B cell (primary cell): ENCODE results near the gene TOMM5. TPM values are rescaled to one million over a fixed set of nuclear protein-coding genes. Genes with fewer than 3 reads are reported as not detected.
A peak's percentile ranks its signal among the peaks of the same experiment; 100 is the strongest.

Source experiments
- ATAC-seq: fragments of 200-7000 bp; cut with Tn5 transposase; one replicate; pipeline ENCODE4 v1.10.0; 2021; ENCODE audit warnings: low read depth, mild to moderate bottlenecking, moderate number of reproducible peaks, moderate library complexity
- CTCF ChIA-PET: fragments of 350-600 bp; sonication (Branson Sonifier 250); formaldehyde crosslinking; loops from one replicate; lab custom pipeline; 2021; ENCODE audit warnings: antibody characterized with exemption, inconsistent platforms; lab: Charles Lee
- POLR2A ChIA-PET: fragments of 350-600 bp; sonication (Branson Sonifier 250); formaldehyde crosslinking; loops from one replicate; lab custom pipeline; 2021; ENCODE audit warnings: antibody characterized with exemption; lab: Charles Lee
- DNase-seq: peaks from one replicate; pipeline ENCODE4 v3.0.0; 2013
- H2AFZ ChIP-seq: 2 replicates; pipeline ENCODE4 v1.6.1; 2012; ENCODE audit warnings: mild to moderate bottlenecking, low read depth, low read length; ENCODE audit not compliant: insufficient read depth, poor library complexity, severe bottlenecking
- H3K27ac ChIP-seq, 2 donors: 1 replicate in 1 of 2; 2 replicates in 1 of 2; pipeline ENCODE4 v1.5.1; 2012 to 2013; ENCODE audit warnings: low read length in 2 of 2, mild to moderate bottlenecking in 2 of 2, moderate library complexity in 1 of 2
- H3K27me3 ChIP-seq, 4 experiments: fragments of 200-600 bp in 1 of 4; sonication (generic) in 1 of 4; replicated peaks in 1 of 4; 1 replicate in 2 of 4; 2 replicates in 2 of 4; pipeline versions ENCODE4 v1.6.1 to v1.7.0; 2013 to 2016; ENCODE audit warnings: low read length in 3 of 4, mild to moderate bottlenecking in 2 of 4, mixed read lengths in 1 of 4, moderate library complexity in 1 of 4; ENCODE audit not compliant: insufficient read depth in 4 of 4, control insufficient read depth in 3 of 4; ENCODE audit errors: control extremely low read depth in 1 of 4
- H3K36me3 ChIP-seq, 2 experiments: replicated peaks in 1 of 2; 1 replicate in 1 of 2; 2 replicates in 1 of 2; pipeline versions ENCODE4 v1.6.1 to v1.7.1; 2013; ENCODE audit warnings: low read length in 1 of 2; ENCODE audit not compliant: insufficient read depth in 2 of 2, control insufficient read depth in 1 of 2; ENCODE audit errors: control extremely low read depth in 1 of 2, extremely low read depth in 1 of 2
- H3K4me1 ChIP-seq, 2 donors: fragments of 200-600 bp in 1 of 2; sonication (generic) in 1 of 2; 1 replicate in 1 of 2; 2 replicates in 1 of 2; pipeline versions ENCODE4 v1.5.1 to v1.6.1; 2013 to 2017; ENCODE audit warnings: low read length in 2 of 2; ENCODE audit not compliant: control insufficient read depth in 2 of 2, insufficient read depth in 2 of 2
- H3K4me2 ChIP-seq: replicated peaks from 2 replicates; pipeline ENCODE3; 2012; ENCODE audit warnings: mild to moderate bottlenecking, low read depth, low read length; ENCODE audit not compliant: poor library complexity, severe bottlenecking
- H3K4me3 ChIP-seq, 5 experiments: fragments of 200-600 bp in 1 of 5; sonication (generic) in 1 of 5; 1 replicate in 3 of 5; 2 replicates in 2 of 5; pipeline versions ENCODE4 v1.5.1 to v1.7.0; 2011 to 2016; ENCODE audit warnings: low read length in 4 of 5, mild to moderate bottlenecking in 4 of 5, low read depth in 2 of 5, control low read depth in 1 of 5, moderate library complexity in 1 of 5; ENCODE audit not compliant: insufficient read depth in 1 of 5; ENCODE audit errors: control extremely low read depth in 1 of 5, extremely low read depth in 1 of 5
- H3K79me2 ChIP-seq: fragments of 200-600 bp; sonication (generic); one replicate; pipeline ENCODE4 v1.6.0; 2016; ENCODE audit warnings: low read length; ENCODE audit not compliant: control insufficient read depth, insufficient read depth
- H3K9ac ChIP-seq: fragments of 200-600 bp; sonication (generic); 2 replicates; pipeline ENCODE4 v1.6.1; 2017; ENCODE audit warnings: mild to moderate bottlenecking, low read length, moderate library complexity
- H3K9me3 ChIP-seq, 3 donors: one replicate each; pipeline versions ENCODE4 v1.6.1 to v1.7.1; 2013; ENCODE audit warnings: low read length in 2 of 3; ENCODE audit not compliant: control insufficient read depth in 2 of 3, insufficient read depth in 1 of 3; ENCODE audit errors: control extremely low read depth in 1 of 3
- H4K20me1 ChIP-seq: 2 replicates; pipeline ENCODE4 v1.6.0; 2012; ENCODE audit warnings: mild to moderate bottlenecking, low read length; ENCODE audit not compliant: insufficient read depth, control insufficient read depth, poor library complexity, severe bottlenecking
- H3K27ac Mint-ChIP-seq: one replicate; pipeline ENCODE4 v1.8.0; 2021; ENCODE audit warnings: mixed read lengths
- H3K27me3 Mint-ChIP-seq: one replicate; pipeline ENCODE4 v1.8.0; 2021; ENCODE audit warnings: mixed read lengths
- H3K4me1 Mint-ChIP-seq: one replicate; pipeline ENCODE4 v1.8.0; 2021; ENCODE audit warnings: mixed read lengths
- H3K4me3 Mint-ChIP-seq: one replicate; pipeline ENCODE4 v1.8.0; 2021; ENCODE audit warnings: mixed read lengths
- H3K9me3 Mint-ChIP-seq: one replicate; pipeline ENCODE4 v1.8.0; 2022; ENCODE audit warnings: mixed read lengths; ENCODE audit not compliant: insufficient read depth
- CTCF ChIP-seq: fragments of 200-600 bp; IDR thresholded peaks from one replicate; pipeline ENCODE4 v1.8.0; 2022; ENCODE audit warnings: antibody characterized with exemption, mild to moderate bottlenecking
- EZH2 ChIP-seq: IDR thresholded peaks from 2 replicates; pipeline ENCODE4 v1.6.1; 2012; ENCODE audit warnings: borderline replicate concordance, low read depth, mild to moderate bottlenecking, moderate library complexity, low read length; ENCODE audit not compliant: insufficient read depth, poor library complexity, severe bottlenecking
- WGBS: methylation state at CpG from one replicate; pipeline ENCODE4 v1.1.5; 2013; ENCODE audit warnings: missing lambda C conversion rate; ENCODE audit not compliant: insufficient coverage; 5-methylcytosine and 5-hydroxymethylcytosine counted together
- intact Hi-C: fragments of 100-400 bp; cut with micrococcal nuclease; formaldehyde crosslinking; loops from one replicate; pipeline ENCODE4 v1.10.0; 2022
- polyA plus RNA-seq: library from polyadenylated mRNA; depleted of rRNA; stranded (reverse); fragments of >200 nt; gene quantifications from 2 replicates; pipeline ENCODE4 v1.2.3, GENCODE V29; 2012
- total RNA-seq, 2 donors: library from RNA; stranded (reverse); fragments of 120-200 nt in 1 of 2; gene quantifications; 1 replicate in 1 of 2; 2 replicates in 1 of 2; pipeline versions ENCODE4 v1.2.3 to v1.2.4, GENCODE V29; 2013 to 2022

Gene TOMM5
- total and polyA plus RNA-seq, 2 donors (not counting 1 experiment from before 2014, with no cell fraction given): 33.9 to 44.4 TPM

- ChIA-PET CTCF (no interaction called here), POLR2A (interaction anchor here (1.2 kb wide), 1 partner anchor 29 kb away, joined by 3 read pairs; the partner anchor contains the start of gene TOMM5)
- H3K9ac ChIP-seq: no peak overlapping the region
- peaks cover 33% of the 10 kb centered on the region for H3K79me2 ChIP-seq
- no peaks in the 10 kb centered on the region for H3K27me3 Mint-ChIP-seq
- no peak overlapping the region for H3K4me3 ChIP-seq
- no CpG with 5 or more reads among the region's 1 CpG for WGBS
- no peaks in the 10 kb centered on the region for H3K27me3 ChIP-seq
- DNase-seq (no peak), ATAC-seq (no peak)
- no peak for TF ChIP-seq EZH2
- no peak for TF ChIP-seq CTCF
- H3K36me3 ChIP-seq: peaks cover 0 to 4% of the 10 kb centered on the region in 2 experiments
- no peak overlapping the region for H3K27ac ChIP-seq
- no peak overlapping the region for H2AFZ ChIP-seq
- H3K4me1 ChIP-seq: peaks cover 50 to 76% of the 10 kb centered on the region in 2 donors
- H3K9me3 ChIP-seq: peaks cover 0 to 17% (median 13%) of the 10 kb centered on the region in 3 donors
- H3K9me3 Mint-ChIP-seq: peaks cover 10% of the 10 kb centered on the region
- no peaks in the 10 kb centered on the region for H4K20me1 ChIP-seq
- peak overlapping the region; percentile 23 for H3K4me2 ChIP-seq
- peak overlapping the region; percentile 77 for H3K27ac Mint-ChIP-seq
- intact Hi-C loops: no loop called here
- peaks cover 81% of the 10 kb centered on the region for H3K4me1 Mint-ChIP-seq
- peak overlapping the region; percentile 78 for H3K4me3 Mint-ChIP-seq
Measured at GRCh38 chr9:37562826-37563225, 29.6 kb downstream of the TOMM5 start.

- peaks cover 0 to 17% (median 13%) of the 10 kb centered on the region in 3 donors for H3K9me3 ChIP-seq
- H3K9ac ChIP-seq: peak overlapping the region; percentile 2
- no peak overlapping the region for H3K27ac ChIP-seq
- Mint-ChIP-seq H3K4me1 (peaks cover 72% of the 10 kb centered on the region), H3K4me3 (peak overlapping the region; percentile 78), H3K27ac (peak overlapping the region; percentile 66), H3K27me3 (no peaks in the 10 kb centered on the region), H3K9me3 (peaks cover 10% of the 10 kb centered on the region)
- ChIA-PET CTCF (no interaction called here), POLR2A (interaction anchor here (0.8 to 1.2 kb wide), 2 partner anchors 31 to 89 kb away, joined by 3 to 9 read pairs; partner anchors contain the start of gene TOMM5)
- no peak overlapping the region for H3K4me3 ChIP-seq
- peak; percentile 35 for ATAC-seq
- peaks cover 24% of the 10 kb centered on the region for H3K79me2 ChIP-seq
- H3K4me2 ChIP-seq: peak overlapping the region; percentile 23
- TF ChIP-seq CTCF (no peak), EZH2 (no peak)
- 40% methylated on average over 1 of the region's 2 CpGs for WGBS
- H3K4me1 ChIP-seq: peaks cover 39 to 65% of the 10 kb centered on the region in 2 donors
- H4K20me1 ChIP-seq: no peaks in the 10 kb centered on the region
- DNase-seq: no peak
- H3K27me3 ChIP-seq: no peaks in the 10 kb centered on the region
- intact Hi-C loops: no loop called here
- no peak overlapping the region for H2AFZ ChIP-seq
- peaks cover 0 to 4% of the 10 kb centered on the region in 2 experiments for H3K36me3 ChIP-seq
Measured at GRCh38 chr9:37561682-37562081, 30.7 kb downstream of the TOMM5 start.
